ENCODE results near the gene GNB1L.

The GNB1L gene

GRCh38 chr22:19751497-19752245 lies 103.0 kb downstream of the GNB1L start:
- TF ChIP-seq ZNF565 (CRISPR knock-in tag; conservative IDR thresholded peaks at IDR 0.05; ENCODE audit: low read depth) (no peak), ZC3H10 (CRISPR knock-in tag; IDR thresholded peaks at IDR 0.05) (no peak), BACH2 (CRISPR knock-in tag; IDR thresholded peaks at IDR 0.05; ENCODE audit: borderline replicate concordance) (no peak), PATZ1 (CRISPR knock-in tag; IDR thresholded peaks at IDR 0.05; ENCODE audit: borderline replicate concordance) (no peak), RARB (CRISPR knock-in tag; IDR thresholded peaks at IDR 0.05) (no peak), TSHZ2 (CRISPR knock-in tag; IDR thresholded peaks at IDR 0.05) (no peak), ZNF8 (CRISPR knock-in tag; IDR thresholded peaks at IDR 0.05) (no peak), ZFP30 (CRISPR knock-in tag; IDR thresholded peaks at IDR 0.05) (no peak), SNAI2 (CRISPR knock-in tag; IDR thresholded peaks at IDR 0.05) (no peak), ZFP3 (CRISPR knock-in tag; IDR thresholded peaks at IDR 0.05) (no peak), OSR1 (CRISPR knock-in tag; IDR thresholded peaks at IDR 0.05) (no peak), CSDC2 (CRISPR knock-in tag; IDR thresholded peaks at IDR 0.05) (no peak), ARNTL (CRISPR knock-in tag; IDR thresholded peaks at IDR 0.05; ENCODE audit: borderline replicate concordance, low read depth) (no peak), TCF4 (CRISPR knock-in tag; IDR thresholded peaks at IDR 0.05; ENCODE audit: borderline replicate concordance) (no peak), POU6F1 (CRISPR knock-in tag; IDR thresholded peaks at IDR 0.05; ENCODE audit: borderline replicate concordance, low read depth) (no peak), CREB5 (CRISPR knock-in tag; IDR thresholded peaks at IDR 0.05; ENCODE audit: low read depth) (no peak)
- no peak for ATAC-seq

GRCh38 chr22:19750507-19751490 lies 103.9 kb downstream of the GNB1L start:
- no peak for ATAC-seq
- TF ChIP-seq CSDC2 (CRISPR knock-in tag; IDR thresholded peaks at IDR 0.05) (no peak), TCF4 (CRISPR knock-in tag; IDR thresholded peaks at IDR 0.05; ENCODE audit: borderline replicate concordance) (no peak), RARB (CRISPR knock-in tag; IDR thresholded peaks at IDR 0.05) (no peak), ZFP30 (CRISPR knock-in tag; IDR thresholded peaks at IDR 0.05) (no peak), POU6F1 (CRISPR knock-in tag; IDR thresholded peaks at IDR 0.05; ENCODE audit: borderline replicate concordance, low read depth) (no peak), ZNF70 (CRISPR knock-in tag; IDR thresholded peaks at IDR 0.05) (no peak), ISL1 (CRISPR knock-in tag; IDR thresholded peaks at IDR 0.05) (no peak), TSHZ2 (CRISPR knock-in tag; IDR thresholded peaks at IDR 0.05) (no peak), ESRRG (CRISPR knock-in tag; IDR thresholded peaks at IDR 0.05) (no peak)

Data from SK-N-SH treated with all-trans-retinoic acid at 6 μM for 48 hours (cell line).